CD4-positive, alpha-beta T cell treated with Interleukin-10 for 1 hour (primary cell): ENCODE results near the gene RTN3.

ENCODE experiments used
- DNase-seq: peaks from one replicate; pipeline ENCODE4 v3.0.0-alpha.2; 2020

RTN3 gene

GRCh38 chr11:63738720-63739360, 57.5 kb downstream of the RTN3 start:
- peak; percentile 69 for DNase-seq

- no peak for DNase-seq
Observed at GRCh38 chr11:63745304-63746170, 64.2 kb downstream of the RTN3 start.

DNA sequence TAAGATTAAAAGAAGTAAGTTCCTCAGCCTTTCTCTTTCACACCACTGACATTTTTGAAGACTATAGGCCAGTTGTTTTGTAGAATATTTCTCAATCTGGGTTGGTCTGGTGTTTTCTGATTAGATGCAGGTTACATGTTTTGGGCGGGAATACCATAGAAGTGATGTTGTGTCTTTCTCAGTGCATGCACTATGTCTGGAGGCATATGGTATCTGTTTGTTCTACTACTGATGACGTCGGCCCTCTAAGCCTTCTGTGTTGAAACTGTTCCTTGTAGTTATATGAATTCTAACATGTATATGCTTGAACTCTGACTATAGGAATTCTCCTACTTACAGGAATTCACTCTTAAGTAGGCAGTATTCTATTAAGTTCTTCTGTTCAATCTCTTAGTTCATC, 65.7 kb downstream of the RTN3 start:
- no peak for DNase-seq

GRCh38 chr11:63749624-63750023, 68.3 kb downstream of the RTN3 start:
- no peak for DNase-seq

DNA sequence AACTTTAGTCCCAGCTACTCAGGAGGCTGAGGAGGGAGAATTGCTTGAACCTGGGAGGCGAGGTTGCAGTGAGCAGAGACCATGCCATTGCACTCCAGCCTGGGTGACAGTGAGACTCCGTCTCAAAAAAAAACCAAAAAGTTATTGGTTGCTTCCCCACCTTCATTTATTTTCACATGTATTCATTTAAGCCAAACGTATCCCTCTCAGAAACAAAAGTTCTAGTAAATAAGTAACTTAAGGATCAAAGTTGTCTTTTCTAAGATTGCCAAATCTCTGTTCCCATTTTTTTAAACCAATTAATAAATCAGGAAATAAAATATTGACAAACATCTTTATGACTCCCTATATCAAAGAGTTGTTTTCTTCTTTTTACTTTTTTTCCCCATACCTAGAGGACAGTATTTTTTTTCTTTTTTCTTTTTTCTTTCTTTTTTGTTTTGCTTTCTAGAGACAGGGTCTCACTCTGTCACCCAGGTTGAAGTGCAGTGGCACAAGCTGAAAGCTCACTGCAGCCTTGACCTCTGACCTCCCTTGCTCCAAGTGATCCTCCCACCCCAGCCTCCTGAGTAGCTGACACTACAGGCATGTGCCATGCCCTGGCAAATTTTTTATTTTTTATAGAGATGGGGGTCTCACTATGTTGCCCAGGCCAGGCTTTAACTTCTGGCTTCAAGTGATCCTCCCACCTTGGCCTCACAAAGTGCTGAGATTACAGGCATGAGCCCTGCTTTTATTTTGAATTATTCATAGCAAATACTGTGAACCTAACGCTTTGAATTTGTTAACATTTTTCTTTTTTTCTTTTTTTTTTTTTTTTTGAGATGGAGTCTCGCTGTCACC, 75.8 kb downstream of the RTN3 start:
- no peak for DNase-seq

DNA sequence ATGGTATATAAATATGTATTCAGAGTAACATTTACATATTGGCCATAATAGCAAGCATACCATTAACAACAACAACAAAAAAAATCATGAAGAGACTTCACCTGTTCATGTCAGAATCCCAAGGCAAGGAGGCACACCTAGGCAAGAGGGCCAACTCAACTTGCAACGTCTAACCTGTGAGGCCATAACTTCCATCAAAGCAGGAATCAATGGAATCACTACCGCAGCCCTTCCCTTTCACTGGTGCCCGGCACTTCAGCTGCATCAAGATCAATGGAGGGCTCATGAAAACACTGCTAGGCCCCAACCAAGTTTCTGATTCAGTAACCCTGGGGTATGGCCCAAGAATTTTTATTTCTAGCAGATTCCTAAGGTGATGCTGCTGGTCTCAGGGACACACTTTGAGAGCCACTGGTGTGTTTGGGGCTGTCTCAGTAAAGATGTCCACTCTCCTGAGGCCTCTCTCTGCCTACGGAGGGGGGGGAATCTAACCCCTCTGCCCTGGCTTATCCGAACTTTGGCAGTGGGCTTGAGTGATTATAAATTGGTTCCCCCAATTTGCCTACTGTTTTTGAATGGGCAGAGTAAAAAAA, 79.3 kb downstream of the RTN3 start:
- DNase-seq, result no peak

- DNase-seq, result no peak
Observed at GRCh38 chr11:63761188-63761587, 79.9 kb downstream of the RTN3 start.

DNA sequence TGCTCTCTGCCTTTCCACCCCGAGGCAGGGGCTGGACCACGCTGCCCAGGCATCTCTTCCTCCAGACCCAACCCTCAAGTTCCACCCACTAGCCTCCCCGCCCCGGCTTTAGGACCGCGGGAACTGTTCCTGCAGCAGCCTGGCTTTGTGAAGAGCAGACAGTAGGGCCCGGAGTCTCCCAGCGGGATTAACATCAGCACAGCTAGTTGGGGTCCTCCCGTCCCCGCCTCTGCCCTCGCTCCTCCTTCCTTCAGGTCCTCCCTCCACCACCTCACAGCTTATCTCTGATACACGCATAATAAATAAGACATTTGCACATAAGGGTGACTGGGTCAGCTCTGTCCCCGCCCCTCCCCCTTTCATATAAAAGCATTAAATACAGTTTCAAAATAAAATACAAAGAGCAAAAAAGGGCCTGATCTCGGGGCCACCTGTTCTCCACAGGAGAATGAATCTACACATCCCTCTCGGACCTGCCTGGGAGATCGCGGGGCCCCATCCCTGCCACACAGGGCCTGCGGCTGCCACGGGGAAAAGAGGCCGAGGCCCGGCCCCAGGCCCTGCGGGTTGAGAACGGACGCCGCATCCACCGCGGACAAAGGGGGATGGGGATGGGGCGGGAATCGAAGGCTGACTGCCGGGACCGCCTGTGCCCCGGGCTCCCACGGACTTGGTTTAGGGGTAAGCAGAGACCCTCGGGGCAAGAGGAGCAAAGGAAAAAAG, 80.8 kb downstream of the RTN3 start:
- no peak for DNase-seq

GRCh38 chr11:63762654-63763495, 81.6 kb downstream of the RTN3 start:
- DNase-seq, result no peak

- no peak for DNase-seq
Observed at GRCh38 chr11:63763496-63764339, 82.4 kb downstream of the RTN3 start.

GRCh38 chr11:63764340-63764678, 83.0 kb downstream of the RTN3 start:
- no peak for DNase-seq

DNA sequence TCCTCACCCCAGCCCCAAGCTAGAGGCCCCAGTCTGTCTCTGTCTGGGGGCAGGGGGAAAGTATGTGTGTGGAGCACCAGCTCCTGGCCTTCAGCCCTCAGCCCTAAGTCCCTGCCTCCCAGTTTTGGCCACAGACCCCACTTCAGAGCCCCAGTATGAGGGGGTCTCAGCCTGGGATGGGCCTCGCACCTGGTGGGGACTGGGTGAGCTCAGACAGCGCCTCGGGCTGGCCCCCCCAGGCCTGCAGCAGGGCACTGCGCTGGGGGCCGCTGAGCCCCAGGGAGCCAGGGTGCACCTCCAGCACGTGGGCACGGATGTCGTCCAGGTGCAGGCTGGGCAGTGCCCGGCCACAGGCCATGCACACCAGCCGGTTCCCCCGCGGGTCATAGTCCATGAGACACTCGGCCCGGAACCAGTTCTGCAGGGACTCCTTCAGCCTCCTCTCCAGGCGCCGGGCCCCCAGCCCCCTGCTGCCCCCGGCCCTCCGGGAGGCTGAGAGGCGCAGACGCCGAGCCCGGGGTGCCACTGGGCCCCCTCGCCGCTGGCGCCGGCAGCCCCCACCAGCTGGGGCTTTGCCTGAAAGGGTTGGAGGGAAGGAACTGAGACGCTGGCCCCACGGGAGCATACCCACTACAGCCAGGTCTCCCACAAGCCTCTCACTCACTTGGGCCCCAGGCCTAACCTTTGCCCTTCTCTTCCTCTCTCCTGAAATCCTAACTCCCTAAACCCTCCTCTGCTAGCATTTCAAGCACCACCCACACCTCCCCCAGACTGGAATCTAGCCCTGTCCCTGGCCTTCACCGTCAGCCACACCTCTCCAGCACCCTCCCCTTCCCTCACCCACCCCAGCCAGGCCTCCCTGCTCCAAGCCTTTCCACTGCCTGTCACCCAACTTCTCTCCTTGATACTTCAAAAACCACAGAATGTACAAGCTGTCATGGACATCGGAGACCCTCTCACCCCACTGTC, 83.7 kb downstream of the RTN3 start:
- no peak for DNase-seq

DNA sequence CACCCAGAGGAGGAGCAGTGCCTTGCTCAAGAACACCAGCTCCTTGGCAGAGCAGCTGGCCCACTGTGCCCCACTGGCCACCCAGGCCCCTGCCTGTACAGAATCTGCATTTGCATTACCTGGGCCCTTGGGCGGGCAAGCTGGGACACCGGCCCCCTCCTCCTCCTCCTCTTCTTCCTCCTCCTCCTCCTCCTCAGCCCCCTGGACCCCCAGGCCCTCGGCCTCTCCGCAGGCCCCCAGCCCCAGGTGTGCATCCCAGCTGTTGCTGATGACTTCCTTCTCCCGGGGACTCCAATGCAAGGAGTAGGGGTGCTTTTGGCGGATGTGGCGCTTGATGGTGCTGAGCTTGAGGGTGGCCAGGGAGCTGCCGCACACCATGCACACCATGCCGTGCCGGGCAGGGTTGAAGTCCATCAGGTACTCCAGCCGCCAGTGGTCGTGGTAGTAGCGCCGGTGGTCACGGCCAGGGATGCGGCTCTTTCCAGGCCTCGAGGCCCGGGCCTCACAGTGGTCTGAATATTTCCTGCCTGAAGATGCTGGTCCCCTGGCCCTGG, 84.5 kb downstream of the RTN3 start:
- DNase-seq, result no peak

DNA sequence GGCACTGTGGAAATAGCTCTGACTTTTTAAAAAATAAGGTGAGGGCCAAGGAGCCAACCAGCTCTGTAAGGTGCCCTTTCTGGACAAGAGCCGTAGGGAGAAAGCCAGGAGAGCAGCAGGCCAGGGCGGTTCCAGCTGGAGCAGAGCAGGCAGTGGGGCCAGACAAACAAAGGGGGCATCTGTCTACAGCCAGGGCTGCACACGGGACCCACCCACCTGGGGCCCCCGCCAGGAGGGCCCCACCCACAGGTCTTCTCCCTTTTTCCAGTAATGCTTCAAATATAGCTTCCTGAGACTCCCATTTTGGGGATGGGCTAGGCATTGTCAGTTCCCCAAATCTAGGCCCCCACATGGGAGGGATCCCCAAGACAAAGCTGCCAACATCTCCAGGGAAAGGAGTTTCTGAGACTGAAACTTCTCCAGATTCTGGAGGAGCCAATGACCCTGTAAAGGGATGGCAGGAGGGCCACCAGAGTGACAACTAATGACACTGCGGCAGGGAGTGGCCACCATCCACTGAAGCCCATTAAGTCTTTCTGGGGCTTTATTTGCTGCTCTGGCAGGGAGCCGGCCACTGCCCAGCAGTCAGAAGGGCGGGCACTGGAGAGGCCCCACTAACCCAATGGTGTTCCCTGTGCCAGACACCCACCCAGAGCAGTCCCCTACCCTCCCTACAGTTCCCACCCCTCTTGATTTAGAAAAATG, 85.4 kb downstream of the RTN3 start:
- DNase-seq, result no peak

GRCh38 chr11:63767267-63767564, 85.9 kb downstream of the RTN3 start:
- no peak for DNase-seq

GRCh38 chr11:63767565-63768236, 86.4 kb downstream of the RTN3 start:
- DNase-seq, result peak; percentile 55

GRCh38 chr11:63768237-63769041, 87.1 kb downstream of the RTN3 start, which contains the start of gene ZFTA:
Gene ZFTA, minus strand, starts transcription at chr11:63768775. Its CDS starts 153 bp downstream, at chr11:63768622.
- peak; percentile 67 for DNase-seq
